Heart left ventricle (tissue), 13 donors: ENCODE results near the gene IL24.

Experiments used
- CTCF ChIP-seq, 12 donors: fragments of 200-600 bp; sonication (generic) in 4 of 12; IDR thresholded peaks; one replicate each; pipeline versions ENCODE4 v1.5.0 to v1.8.0; 2018 to 2022; ENCODE audit warnings: antibody characterized with exemption in 12 of 12, mild to moderate bottlenecking in 5 of 12
- POLR2A ChIP-seq, 2 donors: fragments of 450-650 bp; IDR thresholded peaks; one replicate each; pipeline ENCODE4 v1.6.1; 2017; ENCODE audit warnings: antibody characterized with exemption in 2 of 2, mild to moderate bottlenecking in 2 of 2, moderate library complexity in 2 of 2
- donor health status: ischemic (EF 13 %, LVEDD 7.1; RV severe dilation, severe dysfunction).
- donor health status: DM: no; HTN: yes; CAD: no.
- donor health status: DM: no; HTN: no; CAD: no.
- donor health status: ischemic (EF 25% LVEDD 6.9; RV normal size, moderate dysfunction).
- donor health status: ischemic (EF 25% LVEDD 5.7; RV mildly dilated, moderate dysfunction).
- donor health status: ischemic (EF 35%, LVEDD 5.7; RV mildly dilated, moderate dysfunction).
- donor health status: nonischemic (EF 11% LVEDD 7.7; RV severe dilation, severe dysfunction).
- donor health status: DM: yes; HTN: yes; CAD: no.
- donor health status: PGD.
- donor health status: ischemic (EF 29% LVEDD 5.4; RV normal size, mild dysfunction).
- donor health status: nonischemic (EF 23%, LVEDD 6.1; RV moderate dilation, normal function).

- no peak for TF ChIP-seq POLR2A (IDR thresholded peaks at IDR 0.05)
- TF ChIP-seq CTCF (IDR thresholded peaks at IDR 0.05) = no peak
Observed at GRCh38 chr1:206895325-206895724, 1.9 kb upstream of the IL24 start.
